WTC11 (cell line): ENCODE data around the gene TMED1. TPM values are rescaled to one million over a fixed set of nuclear protein-coding genes. Genes with fewer than 3 reads are reported as not detected.

Experiments used
- ATAC-seq: fragments of 200-7000 bp; cut with Tn5 transposase; 2 replicates; pipeline ENCODE4 v1.10.0; 2021; ENCODE audit warnings: mild to moderate bottlenecking, moderate library complexity
- CTCF ChIA-PET: fragments of 300-600 bp; sonication (Branson Sonifier 250); formaldehyde crosslinking; loops from one replicate; lab custom pipeline; 2021; ENCODE audit warnings: antibody characterized with exemption; lab: Charles Lee
- POLR2A ChIA-PET: fragments of 350-600 bp; sonication (Branson Sonifier 250); formaldehyde crosslinking; loops from one replicate; lab custom pipeline; 2021; ENCODE audit warnings: antibody characterized with exemption; lab: Charles Lee
- DNase-seq: peaks from one replicate; pipeline ENCODE4 v3.0.0; 2021; ENCODE audit warnings: low spot score
- H3K27ac Mint-ChIP-seq: 2 replicates; pipeline ENCODE4 v1.8.0; 2021; ENCODE audit warnings: mixed read lengths
- H3K27me3 Mint-ChIP-seq: 2 replicates; pipeline ENCODE4 v1.8.0; 2021; ENCODE audit warnings: low read depth, mild to moderate bottlenecking, moderate library complexity, mixed read lengths
- H3K36me3 Mint-ChIP-seq: 2 replicates; pipeline ENCODE4 v1.8.0; 2021; ENCODE audit warnings: mixed read lengths
- H3K4me1 Mint-ChIP-seq: 2 replicates; pipeline ENCODE4 v1.8.0; 2022; ENCODE audit warnings: mixed read lengths
- H3K4me3 Mint-ChIP-seq: 2 replicates; pipeline ENCODE4 v1.8.0; 2021; ENCODE audit warnings: mild to moderate bottlenecking, moderate library complexity, mixed read lengths
- H3K9me3 Mint-ChIP-seq: 2 replicates; pipeline ENCODE4 v1.8.0; 2021; ENCODE audit warnings: mixed read lengths
- AFF4 ChIP-seq: sonication (generic); formaldehyde crosslinking; IDR thresholded peaks from 2 replicates; pipeline ENCODE4 v1.8.1; 2023; ENCODE audit warnings: mild to moderate bottlenecking, missing genetic modification reagents, borderline replicate concordance
- ARID4B ChIP-seq: sonication (generic); formaldehyde crosslinking; IDR thresholded peaks from 2 replicates; pipeline ENCODE4 v1.8.0; 2023; ENCODE audit warnings: missing genetic modification reagents, mild to moderate bottlenecking, borderline replicate concordance
- CTCF ChIP-seq: fragments of 200-600 bp; IDR thresholded peaks from 2 replicates; pipeline ENCODE4 v1.8.0; 2022; ENCODE audit warnings: antibody characterized with exemption
- E2F4 ChIP-seq: sonication (generic); formaldehyde crosslinking; IDR thresholded peaks from 2 replicates; pipeline ENCODE4 v1.8.1; 2022; ENCODE audit warnings: low read depth, mild to moderate bottlenecking, moderate library complexity, missing genetic modification reagents, borderline replicate concordance
- ERG ChIP-seq: fragments of 250-450 bp; sonication (Bioruptor Pico); IDR thresholded peaks from 2 replicates; pipeline ENCODE4 v1.8.0; 2021; ENCODE audit warnings: mild to moderate bottlenecking
- FOXK1 ChIP-seq: sonication (generic); formaldehyde crosslinking; IDR thresholded peaks from 2 replicates; pipeline ENCODE4 v1.8.0; 2022; ENCODE audit warnings: mild to moderate bottlenecking, moderate library complexity, missing genetic modification reagents
- FOXP1 ChIP-seq: sonication (generic); formaldehyde crosslinking; IDR thresholded peaks from 2 replicates; pipeline ENCODE4 v1.8.0; 2022; ENCODE audit warnings: missing genetic modification reagents, mild to moderate bottlenecking, moderate library complexity, borderline replicate concordance
- NFE2L1 ChIP-seq: sonication (generic); formaldehyde crosslinking; IDR thresholded peaks from 2 replicates; pipeline ENCODE4 v1.8.1; 2023; ENCODE audit warnings: missing genetic modification reagents
- NFYB ChIP-seq: sonication (generic); formaldehyde crosslinking; conservative IDR thresholded peaks from 2 replicates; pipeline ENCODE4 v1.8.0; 2022; ENCODE audit warnings: low read depth, missing genetic modification reagents
- NR2C2 ChIP-seq: sonication (generic); formaldehyde crosslinking; IDR thresholded peaks from 2 replicates; pipeline ENCODE4 v1.8.0; 2022; ENCODE audit warnings: mild to moderate bottlenecking, missing genetic modification reagents
- RORB ChIP-seq: fragments of 250-450 bp; sonication (Bioruptor Pico); IDR thresholded peaks from 2 replicates; pipeline ENCODE4 v1.9.0; 2021; ENCODE audit warnings: mild to moderate bottlenecking
- ZMAT4 ChIP-seq: fragments of 250-450 bp; sonication (Bioruptor Pico); IDR thresholded peaks from 2 replicates; pipeline ENCODE4 v1.9.0; 2021; ENCODE audit warnings: mild to moderate bottlenecking
- ZNF232 ChIP-seq: sonication (generic); formaldehyde crosslinking; IDR thresholded peaks from 2 replicates; pipeline ENCODE4 v1.8.0; 2022; ENCODE audit warnings: mild to moderate bottlenecking, missing genetic modification reagents
- ZNF317 ChIP-seq: sonication (generic); formaldehyde crosslinking; IDR thresholded peaks from 2 replicates; pipeline ENCODE4 v1.8.1; 2023; ENCODE audit warnings: low read depth, mild to moderate bottlenecking, moderate library complexity, missing genetic modification reagents, borderline replicate concordance
- ZNF416 ChIP-seq: fragments of 250-450 bp; sonication (Bioruptor Pico); IDR thresholded peaks from 2 replicates; pipeline ENCODE4 v1.9.0; 2021; ENCODE audit warnings: mild to moderate bottlenecking, inconsistent platforms
- total RNA-seq: library from RNA; stranded (reverse); gene quantifications from 3 replicates; pipeline ENCODE4 v1.2.3, GENCODE V29; 2021

Gene TMED1
- total RNA-seq, 1 experiment from 2014 or later, result 28.5 TPM

- TF ChIP-seq AFF4, result 0 out of 2 replicates have a peak, but pooled peaks have one; percentile 87
- TF ChIP-seq ZNF232, result peak; percentile 92
- peak; percentile 95 for TF ChIP-seq ARID4B
- peak; percentile 96 for TF ChIP-seq NFE2L1 (CRISPR knock-in tag)
- no peak for TF ChIP-seq ZNF416
- TF ChIP-seq FOXP1, result peak; percentile 99
- TF ChIP-seq CTCF, result no peak
- peak; percentile 85 for TF ChIP-seq NR2C2
- peak; percentile 91 for TF ChIP-seq E2F4 (CRISPR knock-in tag)
- no peak for TF ChIP-seq ZMAT4 (CRISPR knock-in tag)
These were observed 693 bp upstream of the TMED1 start (continued) for GRCh38 chr19:10836479-10837330.

GRCh38 chr19:10835089-10835753 lies 791 bp downstream of the TMED1 start:
- Mint-ChIP-seq H3K27ac (peak overlapping the region; percentile 83), H3K4me1 (peaks cover 13% of the 10 kb centered on the region), H3K9me3 (peaks cover 24% of the 10 kb centered on the region), H3K36me3 (peaks cover 12% of the 10 kb centered on the region; the same call in 1 of the 2 replicates), H3K27me3 (peaks cover 24% of the 10 kb centered on the region), H3K4me3 (peak overlapping the region; percentile 85)
- no peak for DNase-seq
- TF ChIP-seq NFYB (CRISPR knock-in tag) (peak; percentile 61), ERG (CRISPR knock-in tag) (0 out of 2 replicates have a peak, but pooled peaks have one; percentile 61), ZNF317 (CRISPR knock-in tag) (no peak), RORB (CRISPR knock-in tag) (no peak), FOXK1 (CRISPR knock-in tag) (peak; percentile 32; the same call in 1 of the 2 replicates)
- ChIA-PET POLR2A (interaction anchor here (0.5 to 1.6 kb wide), 7 partner anchors 11 to 429 kb away, joined by 3 to 9 read pairs (median 5); partner anchors contain the start of gene DNM2), CTCF (interaction anchor here (0.5 to 8.0 kb wide), 17 partner anchors 14 to 327 kb away, joined by 3 to 135 read pairs (median 5); partner anchors contain the start of genes CARM1 and DNM2)
- no peak; the same call in 1 of the 2 replicates for ATAC-seq
